IPS DF 19.7 (cell line): ENCODE data around the gene NFKBIA.
"Not testable (repeated sequence)": the region's sequence is repeated elsewhere in the genome, so short reads cannot be mapped to it uniquely, and the experiment has no call there.

Experiments used
- DNase-seq: peaks from one replicate; pipeline ENCODE4 v3.0.0-alpha.2; 2013; ENCODE audit warnings: low read depth, low spot score

NFKBIA gene

DNA sequence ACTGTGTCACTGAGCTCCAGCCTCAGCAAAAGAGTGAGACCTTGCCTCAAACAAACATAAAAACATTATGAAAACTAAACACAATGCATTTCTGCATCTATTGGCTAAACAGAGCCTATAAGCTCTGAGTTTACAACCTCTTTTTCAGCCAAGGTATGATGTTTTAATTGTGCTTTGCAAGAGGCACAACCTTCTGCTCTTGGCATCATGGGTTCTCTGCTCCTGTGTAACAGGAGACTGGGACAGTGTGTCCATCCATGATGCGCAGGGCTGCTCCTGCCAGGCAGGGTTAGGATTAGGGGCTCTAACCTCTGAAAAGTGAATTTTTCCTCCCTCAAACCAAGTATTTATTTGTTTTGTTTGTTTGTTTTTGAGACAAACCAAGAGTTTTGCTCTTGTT, 5.0 kb upstream of the NFKBIA start:
- no peak for DNase-seq

DNA sequence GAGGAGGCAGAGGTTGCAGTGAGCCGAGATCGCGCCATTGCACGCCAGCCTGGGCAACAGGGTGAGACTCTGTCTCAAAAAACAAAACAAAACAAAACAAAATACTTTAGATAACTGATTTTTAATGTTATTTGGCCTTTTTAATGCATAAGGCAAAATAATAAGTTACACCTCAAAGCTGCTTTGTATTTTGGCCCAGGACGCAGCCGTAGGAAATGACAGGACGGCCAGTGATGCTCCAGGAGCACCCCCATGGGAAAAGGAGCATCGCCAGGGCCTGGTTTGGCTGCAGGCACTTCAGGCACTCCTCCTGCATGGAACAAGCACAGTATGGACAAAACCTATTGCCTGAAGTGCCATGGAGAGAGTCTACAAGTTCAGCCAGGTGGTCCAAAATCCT, 3.5 kb upstream of the NFKBIA start:
- no peak for DNase-seq

DNA sequence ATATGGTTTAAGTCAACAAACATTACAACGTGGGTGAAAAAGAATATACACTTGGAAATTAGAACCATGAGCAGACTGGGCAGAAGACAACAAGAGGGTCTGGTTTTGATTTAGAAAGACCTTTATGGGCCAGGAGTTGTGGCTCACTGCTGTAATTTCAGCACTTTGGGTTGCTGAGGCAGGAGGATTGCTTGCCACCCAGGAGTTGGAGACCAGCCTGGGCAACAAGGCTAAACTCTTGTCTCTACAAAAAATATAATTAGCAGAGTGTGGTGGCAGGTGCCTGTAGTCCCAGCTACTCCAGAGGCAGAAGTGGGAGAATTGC, 2.7 kb upstream of the NFKBIA start:
- DNase-seq: no peak

DNA sequence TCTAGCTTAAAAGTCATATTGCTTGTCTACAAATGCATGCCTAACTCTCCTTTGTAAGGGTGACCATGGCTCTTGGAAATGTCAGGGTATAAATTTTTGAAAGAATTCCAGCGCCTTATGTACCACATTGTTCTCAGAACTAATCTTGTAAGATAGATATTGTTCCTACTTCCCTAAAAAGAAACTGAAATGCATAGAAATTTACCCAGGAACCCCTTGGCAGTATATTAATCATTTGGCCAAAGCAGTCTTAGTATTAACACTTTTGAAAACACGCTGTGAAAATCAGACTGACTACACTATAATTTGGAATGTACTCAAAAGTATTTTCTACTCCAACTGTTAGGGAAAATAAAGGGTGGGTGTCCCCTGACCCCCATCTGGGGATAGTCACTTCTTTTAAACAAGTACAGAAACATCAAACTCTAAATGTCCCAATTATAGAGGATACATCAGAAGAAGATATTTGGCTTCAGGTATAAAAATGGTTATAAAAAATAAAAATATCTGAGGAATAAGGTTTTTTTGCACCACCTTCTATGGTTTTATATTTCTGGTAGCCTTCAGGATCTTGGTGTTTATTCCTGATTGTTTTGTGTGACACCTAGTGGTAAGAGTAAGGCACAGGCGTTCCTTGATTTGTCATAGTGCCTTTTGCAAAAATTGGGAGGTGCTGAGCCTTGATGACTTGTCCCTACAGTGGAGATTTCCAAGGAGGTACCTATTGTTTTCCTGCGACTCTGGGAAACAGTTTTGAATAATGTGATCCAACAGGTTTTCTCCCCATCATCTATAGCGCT, 2.2 kb upstream of the NFKBIA start:
- no peak for DNase-seq

DNA sequence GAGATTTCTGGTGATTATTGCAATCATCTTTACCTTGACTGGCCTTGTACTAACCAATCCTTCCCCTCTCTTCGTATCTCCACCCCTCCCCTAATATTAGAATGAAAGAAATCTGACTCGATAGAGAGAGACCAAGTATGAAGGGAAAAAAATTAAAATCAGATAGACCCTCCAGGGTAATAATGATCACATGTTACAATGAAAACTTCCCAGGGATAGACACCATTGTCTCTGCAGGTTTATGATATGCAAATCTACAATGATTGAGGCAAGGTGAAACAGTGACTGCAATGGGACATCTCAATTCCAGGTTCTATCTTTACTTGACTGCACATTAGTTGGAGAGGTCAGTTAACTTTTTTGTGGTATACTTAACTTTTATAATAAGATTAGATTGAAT, 1.5 kb upstream of the NFKBIA start:
- no peak for DNase-seq

DNA sequence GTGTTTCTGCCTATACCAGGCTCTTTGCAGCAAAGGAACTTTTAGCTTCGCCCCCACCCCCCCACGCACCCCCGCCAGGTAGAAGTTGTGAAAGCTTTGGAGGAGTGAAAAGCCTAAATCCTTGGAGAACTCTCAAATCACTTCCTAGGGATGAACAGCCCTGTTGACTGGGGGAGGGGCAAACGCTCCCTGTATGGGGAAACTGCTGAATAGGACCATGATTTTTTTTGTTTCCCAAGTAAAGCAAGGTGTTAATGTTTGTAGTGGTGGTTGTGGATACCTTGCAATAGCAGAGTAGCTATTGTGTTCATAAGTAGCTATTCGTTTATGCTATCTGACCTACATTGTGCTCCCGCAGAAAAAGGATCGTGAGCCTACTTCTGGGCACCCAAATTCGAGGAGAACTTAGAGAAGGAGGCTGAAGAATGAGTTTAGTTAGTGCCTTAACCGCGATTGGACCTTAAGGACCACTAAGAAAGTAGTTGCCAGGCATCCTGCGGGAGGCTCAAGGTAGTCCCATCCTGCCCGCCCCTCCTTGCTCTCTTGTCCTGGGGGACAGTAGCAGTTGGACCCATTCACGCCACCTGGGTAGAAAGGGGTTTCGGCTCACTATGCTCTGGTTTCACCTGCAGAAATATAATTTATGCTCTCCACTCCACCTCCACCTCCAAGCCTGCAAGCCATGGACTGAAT, 901 bp upstream of the NFKBIA start:
- DNase-seq: no peak

DNA sequence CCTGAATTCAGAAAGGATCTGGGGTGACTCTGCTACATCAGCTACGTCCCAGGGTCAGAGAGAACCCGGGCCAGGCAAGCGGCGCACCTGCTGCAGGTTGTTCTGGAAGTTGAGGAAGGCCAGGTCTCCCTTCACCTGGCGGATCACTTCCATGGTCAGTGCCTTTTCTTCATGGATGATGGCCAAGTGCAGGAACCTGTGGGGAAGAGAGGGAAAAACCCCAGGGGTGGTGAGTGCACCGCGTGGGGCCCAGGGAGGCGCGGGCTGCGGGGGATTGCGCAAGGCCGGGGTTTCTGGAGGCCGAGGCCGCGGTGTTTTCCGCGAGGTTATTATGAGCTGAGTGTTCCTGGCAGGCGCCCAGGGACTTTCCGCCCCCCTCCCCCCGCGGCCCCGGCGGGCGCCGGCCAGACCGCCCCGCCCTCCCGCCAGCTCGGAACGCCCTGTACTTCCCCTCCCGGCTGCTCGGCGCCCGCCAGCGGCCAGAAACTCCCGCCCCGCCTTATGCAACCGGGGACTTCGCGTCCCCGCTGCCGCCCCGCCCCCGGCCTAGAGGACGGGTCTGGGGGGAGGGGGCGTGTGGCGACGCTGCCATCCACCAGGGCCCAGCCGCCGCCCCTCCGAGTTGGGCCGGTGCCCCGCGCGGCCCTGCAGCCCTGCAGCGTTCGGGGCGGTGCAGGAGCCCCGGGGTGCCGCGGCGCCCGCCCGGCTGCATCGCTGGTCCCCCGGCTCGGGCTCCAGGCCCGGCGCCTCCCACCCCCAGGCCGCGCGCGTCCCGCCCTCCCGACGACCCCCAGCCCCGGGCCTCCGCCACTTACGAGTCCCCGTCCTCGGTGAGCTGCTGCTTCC, 723 bp downstream of the NFKBIA start:
- no peak for DNase-seq

DNA sequence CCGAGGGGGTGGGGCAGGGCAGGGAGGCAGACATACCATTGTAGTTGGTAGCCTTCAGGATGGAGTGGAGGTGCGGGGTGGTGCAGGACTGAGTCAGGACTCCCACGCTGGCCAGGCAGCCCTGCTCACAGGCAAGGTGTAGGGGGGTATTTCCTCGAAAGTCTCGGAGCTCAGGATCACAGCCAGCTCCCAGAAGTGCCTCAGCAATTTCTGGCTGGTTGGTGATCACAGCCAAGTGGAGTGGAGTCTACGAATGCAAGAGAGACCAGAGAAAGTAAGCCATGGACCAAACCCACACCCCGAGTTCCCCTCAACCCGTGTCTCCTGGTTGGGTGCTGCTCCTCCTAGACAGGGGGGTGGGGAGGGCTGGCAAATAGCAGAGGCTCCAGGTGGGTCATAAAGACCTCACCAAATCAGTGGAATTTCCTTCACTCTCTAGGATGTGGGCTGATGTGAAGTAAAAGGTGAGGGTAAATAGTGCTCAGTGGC, 1.4 kb downstream of the NFKBIA start:
- DNase-seq: no peak

DNA sequence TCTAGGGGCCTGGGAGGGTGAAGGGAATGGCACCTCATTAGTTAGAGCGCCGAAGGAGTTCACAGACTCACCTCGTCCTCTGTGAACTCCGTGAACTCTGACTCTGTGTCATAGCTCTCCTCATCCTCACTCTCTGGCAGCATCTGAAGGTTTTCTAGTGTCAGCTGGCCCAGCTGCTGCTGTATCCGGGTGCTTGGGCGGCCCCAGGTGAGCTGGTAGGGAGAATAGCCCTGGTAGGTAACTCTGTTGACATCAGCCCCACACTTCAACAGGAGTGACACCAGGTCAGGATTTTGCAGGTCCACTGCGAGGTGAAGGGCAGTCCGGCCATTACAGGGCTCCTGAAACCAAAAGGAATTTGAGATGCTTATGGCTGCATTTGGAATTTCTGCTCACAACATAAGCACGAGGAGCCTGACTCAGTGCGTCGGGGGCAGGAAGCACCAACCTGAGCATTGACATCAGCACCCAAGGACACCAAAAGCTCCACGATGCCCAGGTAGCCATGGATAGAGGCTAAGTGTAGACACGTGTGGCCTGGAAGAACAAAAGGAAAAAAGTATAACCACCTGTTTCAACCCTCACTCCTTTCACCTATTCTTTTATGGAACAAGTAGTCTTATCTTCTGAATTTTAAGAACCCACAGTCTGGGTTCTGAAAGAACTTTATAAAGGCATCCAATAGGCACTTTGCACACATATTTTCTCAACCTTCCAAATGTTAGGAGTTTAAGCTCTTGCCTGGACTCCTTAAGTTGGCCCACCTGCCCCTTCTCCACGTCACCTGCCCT, 2.0 kb downstream of the NFKBIA start:
- no peak for DNase-seq

DNA sequence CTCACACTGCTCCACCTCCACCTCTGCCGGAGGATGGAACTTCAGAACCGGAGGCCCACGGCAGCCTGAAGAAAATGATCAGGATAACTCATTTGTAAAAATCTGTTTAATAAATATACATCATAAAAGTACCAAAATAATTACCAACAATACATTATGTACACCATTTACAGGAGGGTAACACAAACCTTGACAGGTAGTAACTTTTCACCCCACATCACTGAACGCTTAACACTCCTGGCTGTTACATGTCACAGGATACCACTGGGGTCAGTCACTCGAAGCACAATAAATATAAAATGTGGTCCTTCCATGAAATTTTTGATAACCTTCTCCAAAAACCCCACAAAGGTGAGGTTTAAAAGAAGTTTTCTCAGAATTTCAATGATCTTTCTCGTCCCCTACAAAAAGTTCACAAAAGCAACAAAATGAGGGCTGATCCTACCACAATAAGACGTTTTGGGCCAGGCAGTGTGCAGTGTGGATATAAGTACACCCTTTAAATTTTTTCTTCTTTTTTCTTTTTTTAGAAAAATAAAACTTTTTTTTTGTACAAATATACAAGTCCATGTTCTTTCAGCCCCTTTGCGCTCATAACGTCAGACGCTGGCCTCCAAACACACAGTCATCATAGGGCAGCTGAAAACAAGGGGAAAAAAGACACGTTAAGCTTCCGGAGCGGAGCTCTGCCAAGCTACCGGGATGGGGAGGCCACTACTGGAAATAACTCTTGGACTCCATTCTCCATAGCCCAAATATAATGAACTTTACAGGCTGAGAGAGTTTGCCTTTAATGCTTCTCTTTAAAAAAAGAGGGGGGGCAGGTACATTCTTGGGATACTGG, 2.9 kb downstream of the NFKBIA start:
- no peak for DNase-seq

DNA sequence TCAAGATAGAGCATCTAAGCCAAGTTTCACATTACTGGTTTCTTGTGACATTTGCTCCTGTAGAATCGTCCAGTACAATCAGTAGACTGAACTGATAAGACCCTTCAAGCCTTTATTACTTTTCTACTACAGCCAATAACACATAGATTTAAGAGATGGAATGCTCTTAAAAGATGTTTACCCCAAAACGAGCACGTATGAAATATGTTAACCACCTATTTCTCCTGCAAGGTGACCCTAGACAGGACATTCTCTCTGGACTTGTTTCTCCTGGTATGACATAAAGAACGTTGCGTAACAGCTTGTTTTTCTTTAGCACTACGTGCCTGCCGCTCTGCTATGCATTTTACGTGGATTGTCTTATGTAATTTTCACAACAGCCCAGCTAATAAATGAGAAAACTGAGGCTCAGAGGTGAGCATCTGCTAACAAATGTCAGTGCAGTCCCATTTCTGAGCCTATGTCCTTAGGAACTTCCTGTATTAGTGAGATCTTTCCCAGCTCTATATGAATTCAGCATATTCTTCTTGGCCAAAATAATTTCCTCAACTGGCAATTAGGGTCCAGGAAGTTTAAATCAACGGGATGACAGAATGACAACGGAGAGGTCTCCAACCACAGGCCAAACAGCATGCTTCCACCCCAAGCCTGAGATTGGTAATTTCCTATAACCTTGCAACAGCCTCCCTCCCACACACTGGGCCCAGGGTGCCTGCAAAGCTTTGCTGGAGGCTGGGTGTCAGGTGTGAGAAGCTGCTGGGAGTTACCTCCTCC, 3.7 kb downstream of the NFKBIA start:
- no peak for DNase-seq

DNA sequence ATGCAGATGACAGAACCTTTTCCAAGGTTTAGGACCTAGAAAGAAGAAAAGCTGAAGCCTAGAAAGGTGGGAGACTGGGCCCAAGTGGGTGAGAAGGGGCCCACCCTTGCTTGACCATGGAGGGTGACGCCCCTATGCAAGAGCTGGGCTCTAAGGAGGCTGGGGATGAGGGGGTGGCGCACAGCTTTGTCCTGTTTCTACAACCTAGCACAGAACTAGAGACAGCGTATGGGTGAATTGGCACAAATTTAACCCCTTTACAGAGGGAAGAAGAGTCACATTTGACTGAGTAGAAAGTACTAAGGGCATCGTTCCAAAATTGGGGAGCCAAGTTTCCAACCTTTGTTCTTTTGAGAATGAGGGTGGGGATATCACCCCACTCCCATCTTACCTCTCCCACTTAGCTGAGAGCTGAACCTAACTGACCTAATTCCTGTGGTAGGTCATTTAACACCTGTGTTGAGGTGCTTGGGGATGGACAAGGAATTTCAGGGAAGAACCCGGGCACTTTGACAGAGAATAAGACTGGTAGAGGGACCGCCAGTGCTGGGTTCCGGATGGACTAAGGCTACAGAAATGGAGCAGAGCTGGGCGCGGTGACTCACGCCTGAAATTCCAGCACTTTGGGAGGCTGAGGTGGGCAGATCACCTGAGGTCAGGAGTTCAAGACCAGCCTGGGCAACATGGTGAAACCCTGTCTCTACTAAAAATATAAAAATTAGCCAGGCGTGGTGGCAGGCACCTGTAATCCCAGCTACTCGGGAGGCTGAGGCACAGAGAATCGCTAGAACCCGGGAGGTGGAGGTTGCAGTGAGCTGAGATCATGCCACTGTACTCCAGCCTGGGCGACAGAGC, 5.2 kb downstream of the NFKBIA start:
- no peak for DNase-seq

DNA sequence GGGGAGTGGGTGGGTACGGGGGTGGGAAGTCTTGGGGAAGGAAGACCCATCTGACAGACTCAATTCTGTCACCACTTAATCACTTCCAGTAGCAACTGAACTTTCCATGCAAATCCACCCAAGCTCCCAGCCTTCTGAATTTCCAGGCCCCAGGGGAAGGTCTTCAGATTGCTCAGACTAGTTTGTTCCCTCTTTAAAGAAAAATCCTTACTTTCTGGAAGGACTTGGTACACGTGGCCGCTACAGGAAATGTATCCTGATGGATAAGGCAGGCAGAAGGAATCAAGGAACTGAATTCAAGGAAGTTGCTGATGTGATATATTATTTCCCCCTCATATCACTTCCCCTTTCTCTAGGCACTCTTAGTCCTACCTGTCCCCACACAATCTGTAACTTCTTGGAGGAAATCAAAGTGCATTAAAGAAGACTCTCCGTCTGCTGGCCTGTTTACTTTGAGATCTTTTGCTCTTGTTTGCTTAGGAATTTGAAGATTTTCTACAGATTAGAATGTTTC, 6.4 kb downstream of the NFKBIA start:
- DNase-seq: no peak

DNA sequence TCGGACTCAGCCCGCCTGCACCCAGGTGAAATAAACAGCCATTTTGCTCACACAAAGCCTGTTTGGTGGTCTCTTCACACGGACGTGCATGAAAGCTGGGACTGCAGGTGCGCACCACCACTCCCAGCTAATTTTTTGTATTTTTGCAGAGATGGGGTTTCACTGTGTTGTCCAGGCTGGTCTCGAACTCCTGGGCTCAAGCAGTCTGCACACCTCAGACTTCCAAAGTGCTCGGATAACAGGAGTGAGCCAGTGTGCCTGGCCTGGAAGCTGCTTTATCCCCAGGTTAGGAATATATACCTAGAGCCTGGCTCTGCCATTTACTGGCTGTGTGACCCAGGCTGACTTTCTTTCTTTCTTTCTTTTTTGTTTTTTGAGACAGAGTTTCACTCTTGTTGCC, 7.9 kb downstream of the NFKBIA start:
- DNase-seq: not testable (repeated sequence)

DNA sequence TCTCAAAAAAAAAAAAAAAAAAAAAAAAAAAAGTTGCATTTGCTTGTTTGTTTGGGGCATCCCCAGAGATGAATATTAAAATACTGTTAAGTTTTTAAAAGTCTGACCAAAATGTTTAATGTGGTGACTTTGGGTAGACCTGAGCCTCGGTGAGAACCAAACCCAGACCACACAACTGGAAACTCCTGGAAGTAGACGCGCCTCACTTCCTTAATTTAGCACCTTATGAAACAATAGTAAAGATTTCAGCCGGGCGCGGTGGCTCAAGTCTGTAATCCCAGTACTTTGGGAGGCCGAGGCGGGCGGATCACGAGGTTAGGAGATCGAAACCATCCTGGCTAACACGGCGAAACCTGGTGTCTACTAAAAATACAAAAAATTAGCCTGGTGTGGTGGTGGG, 9.3 kb downstream of the NFKBIA start:
- DNase-seq: no peak

DNA sequence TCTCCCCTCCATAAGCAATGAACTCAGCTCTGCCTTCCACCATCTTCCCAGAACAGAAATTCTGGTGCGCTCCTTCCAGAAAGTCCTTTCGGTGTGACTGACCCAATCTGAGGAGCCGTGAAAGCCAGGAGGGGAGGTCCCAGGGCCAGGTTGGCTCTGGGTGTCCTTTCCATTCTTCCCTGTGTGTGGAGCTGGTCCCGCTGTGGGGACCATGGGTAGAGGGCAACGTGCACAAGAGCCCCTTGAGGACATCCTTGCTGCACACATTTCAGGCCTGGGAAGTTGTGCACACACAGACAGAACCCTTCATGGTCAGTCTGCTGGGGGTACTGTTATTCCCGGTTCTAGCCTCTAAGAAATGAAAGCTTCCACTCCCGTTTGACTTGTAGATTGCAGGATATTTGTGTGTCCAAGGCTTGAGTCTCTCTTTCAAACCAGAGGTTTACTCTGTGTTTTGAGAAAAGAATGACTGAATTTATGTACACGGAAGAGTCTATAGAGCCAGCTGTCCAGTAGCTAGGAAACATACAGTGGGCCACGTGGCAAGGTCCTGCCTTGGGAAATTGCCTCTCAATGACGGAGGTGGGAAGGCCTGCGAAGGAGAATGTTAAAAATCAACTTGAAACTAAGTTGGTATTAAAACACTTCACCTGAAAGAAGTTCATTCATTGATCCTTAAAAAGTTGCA, 10.1 kb downstream of the NFKBIA start:
- no peak for DNase-seq

DNA sequence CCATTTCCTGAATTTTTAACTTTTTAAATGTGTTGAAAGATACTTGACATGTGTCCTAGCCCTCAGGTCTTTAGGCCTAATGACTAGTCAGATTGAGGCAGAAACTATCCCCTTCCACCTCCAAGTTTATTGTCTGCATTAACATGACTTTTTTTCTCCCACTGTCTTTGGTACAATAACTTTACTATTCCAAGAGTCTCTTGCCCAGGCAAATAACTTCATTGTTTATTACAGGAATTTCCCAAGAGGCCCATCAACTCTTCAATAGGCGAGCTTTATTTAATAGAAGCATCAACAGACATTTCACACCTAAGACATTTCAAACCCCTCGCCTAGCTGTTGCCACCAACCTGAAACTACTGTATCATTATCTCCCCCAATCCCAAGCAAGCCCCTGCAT, 10.7 kb downstream of the NFKBIA start:
- no peak for DNase-seq

DNA sequence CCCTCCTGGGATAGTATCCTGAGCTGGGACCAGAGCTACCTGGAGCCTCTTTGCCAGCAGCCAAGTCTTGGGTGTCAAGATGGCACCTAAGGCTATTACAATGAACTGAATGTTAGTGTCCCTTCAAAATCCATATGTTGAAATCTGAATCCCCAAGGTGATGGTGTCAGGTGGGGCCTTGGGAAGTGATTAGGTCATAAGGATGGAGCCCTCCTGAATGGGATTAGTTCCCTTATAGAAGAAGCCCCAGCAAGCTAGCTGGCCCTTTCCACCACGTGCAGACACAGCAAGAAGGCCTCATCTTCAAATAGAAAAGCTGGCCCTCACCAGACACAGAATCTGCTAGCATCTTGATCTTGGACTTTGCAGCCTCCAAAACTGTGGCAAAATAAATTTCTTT, 12.4 kb downstream of the NFKBIA start:
- DNase-seq: no peak
